Tibial nerve (tissue), 4 donors: ENCODE data around the gene TBC1D22A. TPM values are rescaled to one million over a fixed set of nuclear protein-coding genes. Genes with fewer than 3 reads are reported as not detected.
A peak's percentile ranks its signal among the peaks of the same experiment; 100 is the strongest.

Experiments used
- DNase-seq, 2 donors: peaks; one replicate each; pipeline ENCODE4 v3.0.0-alpha.2; 2019; ENCODE audit warnings: low spot score in 2 of 2
- H3K27ac ChIP-seq, 4 donors: fragments of 200-600 bp; sonication (generic) in 3 of 4; one replicate each; pipeline ENCODE4 v1.5.1; 2017 to 2019; ENCODE audit warnings: mild to moderate bottlenecking in 1 of 4
- H3K27me3 ChIP-seq, 2 donors: fragments of 200-600 bp; sonication (generic) in 1 of 2; one replicate each; pipeline versions ENCODE4 v1.5.1 to v1.6.0; 2017 to 2019
- H3K36me3 ChIP-seq, 3 donors: fragments of 200-600 bp; sonication (generic); one replicate each; pipeline ENCODE4 v1.5.1; 2018 to 2019
- H3K4me1 ChIP-seq, 4 donors: fragments of 200-600 bp; sonication (generic) in 3 of 4; one replicate each; pipeline ENCODE4 v1.5.1; 2017 to 2019
- H3K4me3 ChIP-seq, 4 donors: fragments of 200-600 bp; sonication (generic) in 3 of 4; one replicate each; pipeline ENCODE4 v1.5.1; 2017 to 2019; ENCODE audit warnings: mild to moderate bottlenecking in 1 of 4, moderate library complexity in 1 of 4
- H3K9me3 ChIP-seq, 4 donors: fragments of 200-600 bp; sonication (generic) in 3 of 4; one replicate each; pipeline ENCODE4 v1.5.1; 2017 to 2019
- EP300 ChIP-seq, 2 donors: sonication (generic); formaldehyde crosslinking; IDR thresholded peaks; one replicate each; pipeline ENCODE4 v1.6.1; 2017; ENCODE audit warnings: antibody characterized with exemption in 2 of 2, mild to moderate bottlenecking in 1 of 2
- POLR2A ChIP-seq, 2 donors: fragments of 450-650 bp; IDR thresholded peaks; one replicate each; pipeline ENCODE4 v1.6.1; 2017; ENCODE audit warnings: antibody characterized with exemption in 2 of 2, mild to moderate bottlenecking in 2 of 2, moderate library complexity in 2 of 2
- WGBS, 2 donors: methylation state at CpG; one replicate each; pipeline ENCODE4 v1.1.5; 2018; 5-methylcytosine and 5-hydroxymethylcytosine counted together
- total RNA-seq, 4 donors: library from RNA; depleted of rRNA; stranded (reverse); fragments of >200 nt; gene quantifications; one replicate each; pipeline ENCODE4 v1.1.0, GENCODE V29; 2016
- TF ChIP-seq, protein P1 (sequence below), 5 experiments: fragments of 200-600 bp in 3 of 5; fragments of 450-650 bp in 2 of 5; sonication (generic) in 3 of 5; IDR thresholded peaks; one replicate each; pipeline ENCODE4 v1.5.1; 2016 to 2019; ENCODE audit warnings: antibody characterized with exemption in 5 of 5, mild to moderate bottlenecking in 3 of 5, moderate library complexity in 2 of 5

The TBC1D22A gene
- total RNA-seq, 4 donors from 2014 or later, result 27.3 to 35.4 (median 29.3) TPM

GRCh38 chr22:47027766-47028165, 265.3 kb downstream of the TBC1D22A start:
- H3K27ac ChIP-seq, result no peak overlapping the region
- H3K27me3 ChIP-seq, result no peaks in the 10 kb centered on the region
- H3K4me1 ChIP-seq, result peaks cover 0 to 35% (median 2%) of the 10 kb centered on the region in 4 donors

GRCh38 chr22:47029244-47030074, 267.0 kb downstream of the TBC1D22A start:
- H3K4me1 ChIP-seq, result peaks cover 0 to 48% (median 2%) of the 10 kb centered on the region in 4 donors
- 89 to 96% methylated on average over 19 to 20 of the region's 26 CpGs for WGBS, 2 donors

More at GRCh38 chr22:47027766-47028165, 265.3 kb downstream of the TBC1D22A start:
- Histone ChIP-seq H3K36me3 (no peaks in the 10 kb centered on the region), H3K4me3 (no peak overlapping the region), H3K9me3 (no peaks in the 10 kb centered on the region)
- TF ChIP-seq EP300 (IDR thresholded peaks at IDR 0.05), result no peak
- TF ChIP-seq, protein P1, sequence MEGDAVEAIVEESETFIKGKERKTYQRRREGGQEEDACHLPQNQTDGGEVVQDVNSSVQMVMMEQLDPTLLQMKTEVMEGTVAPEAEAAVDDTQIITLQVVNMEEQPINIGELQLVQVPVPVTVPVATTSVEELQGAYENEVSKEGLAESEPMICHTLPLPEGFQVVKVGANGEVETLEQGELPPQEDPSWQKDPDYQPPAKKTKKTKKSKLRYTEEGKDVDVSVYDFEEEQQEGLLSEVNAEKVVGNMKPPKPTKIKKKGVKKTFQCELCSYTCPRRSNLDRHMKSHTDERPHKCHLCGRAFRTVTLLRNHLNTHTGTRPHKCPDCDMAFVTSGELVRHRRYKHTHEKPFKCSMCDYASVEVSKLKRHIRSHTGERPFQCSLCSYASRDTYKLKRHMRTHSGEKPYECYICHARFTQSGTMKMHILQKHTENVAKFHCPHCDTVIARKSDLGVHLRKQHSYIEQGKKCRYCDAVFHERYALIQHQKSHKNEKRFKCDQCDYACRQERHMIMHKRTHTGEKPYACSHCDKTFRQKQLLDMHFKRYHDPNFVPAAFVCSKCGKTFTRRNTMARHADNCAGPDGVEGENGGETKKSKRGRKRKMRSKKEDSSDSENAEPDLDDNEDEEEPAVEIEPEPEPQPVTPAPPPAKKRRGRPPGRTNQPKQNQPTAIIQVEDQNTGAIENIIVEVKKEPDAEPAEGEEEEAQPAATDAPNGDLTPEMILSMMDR (IDR thresholded peaks at IDR 0.05), result no peak
- no peak for TF ChIP-seq POLR2A (IDR thresholded peaks at IDR 0.05)
- DNase-seq, result no peak
- WGBS, 2 donors, result 74 to 77% methylated on average over 9 of the region's 9 CpGs

DNA sequence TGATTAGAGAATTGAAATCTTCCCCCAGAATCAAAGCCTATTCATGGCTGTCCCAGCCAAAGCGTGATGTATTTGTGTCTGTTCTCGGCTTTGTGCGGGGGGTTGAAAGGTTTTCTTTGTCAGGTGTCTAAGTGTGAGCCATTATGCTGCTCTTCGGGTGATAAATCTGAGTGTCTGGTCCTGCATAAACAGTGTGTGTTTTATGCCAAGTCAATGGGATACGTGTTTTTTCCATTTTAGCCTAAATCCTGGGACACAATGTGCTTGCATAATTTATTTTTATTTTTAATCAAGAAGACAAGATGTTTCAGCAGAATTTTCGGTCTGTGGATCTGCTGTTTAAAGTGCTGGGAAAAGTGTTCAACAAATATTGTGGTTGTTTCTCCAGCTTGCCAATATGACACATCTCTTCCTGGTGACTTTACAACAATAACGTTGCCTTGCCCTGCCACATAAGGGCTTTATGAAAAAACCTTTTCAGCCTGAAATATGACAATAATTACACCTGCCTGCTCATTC, 267.8 kb downstream of the TBC1D22A start:
- 57 to 59% methylated on average over 7 of the region's 7 CpGs for WGBS, 2 donors
- peak; percentile 35 to 46 for TF ChIP-seq EP300 (IDR thresholded peaks at IDR 0.05)
- no peak for TF ChIP-seq POLR2A (IDR thresholded peaks at IDR 0.05)
- TF ChIP-seq, protein P1 (IDR thresholded peaks at IDR 0.05), result no peak
- H3K36me3 ChIP-seq, result no peaks in the 10 kb centered on the region
- no peaks in the 10 kb centered on the region for H3K9me3 ChIP-seq
- no peak overlapping the region for H3K4me3 ChIP-seq
- no peaks in the 10 kb centered on the region for H3K27me3 ChIP-seq
- peaks cover 0 to 51% (median 2%) of the 10 kb centered on the region in 4 donors for H3K4me1 ChIP-seq
- peak in 1 of 2 donors; percentile 16 for DNase-seq
- peak overlapping the region in 2 of 4 donors; percentile 39 to 85 for H3K27ac ChIP-seq

More at GRCh38 chr22:47029244-47030074, 267.0 kb downstream of the TBC1D22A start:
- H3K36me3 ChIP-seq, result no peaks in the 10 kb centered on the region
- no peaks in the 10 kb centered on the region for H3K9me3 ChIP-seq
- H3K27me3 ChIP-seq, result no peaks in the 10 kb centered on the region
- no peak overlapping the region for H3K4me3 ChIP-seq
- DNase-seq, result no peak
- peak overlapping the region in 2 of 4 donors; percentile 39 to 85 for H3K27ac ChIP-seq
- TF ChIP-seq, protein P1 (IDR thresholded peaks at IDR 0.05), result no peak
- no peak for TF ChIP-seq EP300 (IDR thresholded peaks at IDR 0.05)
- no peak for TF ChIP-seq POLR2A (IDR thresholded peaks at IDR 0.05)

DNA sequence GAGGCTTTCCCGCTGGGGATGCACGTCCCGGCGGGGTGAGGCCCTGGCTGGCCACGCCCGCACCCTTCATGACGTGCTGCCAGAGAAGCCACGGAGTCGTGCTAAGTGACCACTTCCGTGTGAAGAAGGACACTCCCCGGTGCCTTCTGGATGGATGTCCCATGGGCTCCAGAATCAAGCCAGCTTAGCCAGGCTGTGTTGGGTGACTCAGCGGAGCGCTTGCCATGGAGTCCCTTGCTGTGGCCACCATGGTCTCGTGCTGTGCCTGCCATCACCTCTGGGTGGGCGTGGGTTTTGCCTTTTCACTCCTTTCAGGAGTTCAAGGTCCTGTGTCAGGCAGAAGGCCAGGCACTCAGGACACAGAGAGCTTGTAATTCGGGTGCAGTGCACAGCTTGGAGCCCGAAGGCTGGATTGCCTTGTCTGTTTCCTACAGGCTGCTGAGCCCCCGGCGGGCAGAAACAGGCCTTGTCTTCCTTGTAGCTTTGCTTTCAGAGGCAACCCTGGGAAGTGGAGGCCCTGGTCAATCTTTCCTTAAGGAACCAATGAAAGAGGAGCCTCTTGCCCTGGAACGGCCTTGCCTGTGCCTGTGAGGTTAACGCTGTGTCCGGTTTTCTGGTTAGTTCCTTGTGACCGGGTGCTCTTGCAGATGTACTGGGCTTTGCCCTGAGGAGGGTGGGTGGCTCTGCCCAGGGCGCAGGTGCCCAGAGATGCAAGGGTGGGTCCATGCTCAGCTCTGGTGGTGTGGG, 268.6 kb downstream of the TBC1D22A start:
- no peaks in the 10 kb centered on the region for H3K36me3 ChIP-seq
- H3K9me3 ChIP-seq, result no peaks in the 10 kb centered on the region
- no peak overlapping the region for H3K4me3 ChIP-seq
- H3K27ac ChIP-seq, result peak overlapping the region in 2 of 4 donors; percentile 13 to 85
- 90% methylated on average over 15 to 24 of the region's 24 CpGs for WGBS, 2 donors
- H3K4me1 ChIP-seq, result peaks cover 0 to 52% (median 2%) of the 10 kb centered on the region in 4 donors
- TF ChIP-seq, protein P1 (IDR thresholded peaks at IDR 0.05), result no peak
- no peak for TF ChIP-seq EP300 (IDR thresholded peaks at IDR 0.05)
- no peak for TF ChIP-seq POLR2A (IDR thresholded peaks at IDR 0.05)
- DNase-seq, result no peak
- H3K27me3 ChIP-seq, result no peaks in the 10 kb centered on the region
